Panc1 (cell line): ENCODE data around the gene GATM.

Experiments
- CTCF ChIP-seq: fragments of 450-650 bp; IDR thresholded peaks from 2 replicates; pipeline ENCODE4 v1.5.1; 2017; ENCODE audit warnings: mild to moderate bottlenecking
- POLR2AphosphoS5 ChIP-seq: IDR thresholded peaks from 2 replicates; pipeline ENCODE4 v1.6.1; 2012; ENCODE audit warnings: mild to moderate bottlenecking, low read depth, low read length, moderate library complexity
- REST ChIP-seq, 2 experiments: IDR thresholded peaks; 2 replicates each; pipeline ENCODE4 v1.6.1; 2011 to 2012; ENCODE audit warnings: low read depth in 2 of 2, control low read depth in 1 of 2, low read length in 1 of 2, mild to moderate bottlenecking in 1 of 2, moderate library complexity in 1 of 2; ENCODE audit not compliant: insufficient read depth in 1 of 2
- SIN3A ChIP-seq: IDR thresholded peaks from 2 replicates; pipeline ENCODE4 v1.6.1; 2012; ENCODE audit warnings: low read depth, mild to moderate bottlenecking, low read length, moderate library complexity, borderline replicate concordance; ENCODE audit not compliant: insufficient read depth
- TCF7L2 ChIP-seq: IDR thresholded peaks from 2 replicates; pipeline ENCODE4 v1.6.1; 2011; ENCODE audit warnings: mild to moderate bottlenecking, low read depth, low read length, inconsistent platforms

GRCh38 chr15:45331972-45332371 lies 46.4 kb downstream of the GATM start:
- no peak for TF ChIP-seq CTCF
- no peak for TF ChIP-seq REST (IDR thresholded peaks at IDR 0.05; ENCODE audit: insufficient read depth in 1 of 2, low read depth in 2 of 2, low read length in 1 of 2)
- TF ChIP-seq POLR2AphosphoS5: no peak
- no peak for TF ChIP-seq SIN3A
- TF ChIP-seq TCF7L2: no peak
